Measurements from ENCODE around the gene KRT4.

DNA sequence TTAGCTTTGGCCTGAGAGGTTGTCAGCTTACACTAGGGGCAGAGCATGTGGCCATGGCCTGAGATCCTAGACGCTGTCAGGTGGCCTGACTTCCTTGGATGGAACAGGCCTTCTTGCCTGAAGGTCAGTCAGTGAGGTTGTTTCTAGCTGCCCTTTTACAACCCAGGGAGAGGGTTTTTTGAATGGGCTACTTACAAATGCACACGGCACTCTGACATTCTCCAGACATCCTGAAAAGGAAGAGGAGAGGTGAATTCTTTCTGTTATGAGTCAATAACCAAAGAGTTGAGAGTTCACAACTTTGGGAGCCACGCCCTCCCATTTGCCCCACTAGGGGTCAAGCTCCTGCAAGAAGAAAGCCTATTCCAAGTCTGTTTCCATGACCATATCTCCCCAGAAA, 44.6 kb downstream of the KRT4 start:
- TF ChIP-seq, protein P1, sequence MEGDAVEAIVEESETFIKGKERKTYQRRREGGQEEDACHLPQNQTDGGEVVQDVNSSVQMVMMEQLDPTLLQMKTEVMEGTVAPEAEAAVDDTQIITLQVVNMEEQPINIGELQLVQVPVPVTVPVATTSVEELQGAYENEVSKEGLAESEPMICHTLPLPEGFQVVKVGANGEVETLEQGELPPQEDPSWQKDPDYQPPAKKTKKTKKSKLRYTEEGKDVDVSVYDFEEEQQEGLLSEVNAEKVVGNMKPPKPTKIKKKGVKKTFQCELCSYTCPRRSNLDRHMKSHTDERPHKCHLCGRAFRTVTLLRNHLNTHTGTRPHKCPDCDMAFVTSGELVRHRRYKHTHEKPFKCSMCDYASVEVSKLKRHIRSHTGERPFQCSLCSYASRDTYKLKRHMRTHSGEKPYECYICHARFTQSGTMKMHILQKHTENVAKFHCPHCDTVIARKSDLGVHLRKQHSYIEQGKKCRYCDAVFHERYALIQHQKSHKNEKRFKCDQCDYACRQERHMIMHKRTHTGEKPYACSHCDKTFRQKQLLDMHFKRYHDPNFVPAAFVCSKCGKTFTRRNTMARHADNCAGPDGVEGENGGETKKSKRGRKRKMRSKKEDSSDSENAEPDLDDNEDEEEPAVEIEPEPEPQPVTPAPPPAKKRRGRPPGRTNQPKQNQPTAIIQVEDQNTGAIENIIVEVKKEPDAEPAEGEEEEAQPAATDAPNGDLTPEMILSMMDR (IDR thresholded peaks at IDR 0.05), result no peak
- no peak for TF ChIP-seq POLR2A (IDR thresholded peaks at IDR 0.05)

All from adrenal gland (tissue), 5 donors.